HG03558 (cell line): Measurements from ENCODE around the gene XRRA1.
"Not testable (repeated sequence)": the region's sequence is repeated elsewhere in the genome, so short reads cannot be mapped to it uniquely, and the experiment has no call there.

Source experiments
- ATAC-seq: cut with Tn5 transposase; IDR thresholded peaks from one replicate; pipeline ENCODE4 v1.9.1; 2021; ENCODE audit warnings: moderate number of reproducible peaks; ENCODE audit not compliant: unreplicated experiment; ENCODE audit errors: extremely low read depth

XRRA1 gene

GRCh38 chr11:74948898-74949752 is at the start of gene XRRA1, which contains the start of gene SPCS2:
TSS of gene XRRA1 (minus strand) at chr11:74949091. CDS start at chr11:74940878, 8,213 bp downstream.
TSS of gene SPCS2 (plus strand) at chr11:74949266. CDS start at chr11:74949286, 20 bp downstream.
- peak; percentile 80 for ATAC-seq

GRCh38 chr11:74992852-74993251 is 44.0 kb upstream of the XRRA1 start:
- no peak for ATAC-seq

GRCh38 chr11:74990941-74991340 is 42.0 kb upstream of the XRRA1 start:
- ATAC-seq, result no peak

GRCh38 chr11:74990150-74990549 is 41.3 kb upstream of the XRRA1 start:
- not testable (repeated sequence) for ATAC-seq

GRCh38 chr11:74989260-74989638 is 40.4 kb upstream of the XRRA1 start:
- no peak for ATAC-seq

GRCh38 chr11:74988541-74989259 is 39.8 kb upstream of the XRRA1 start, which contains the start of gene NEU3:
TSS of gene NEU3 (plus strand) at chr11:74988933. CDS start at chr11:74989061, 128 bp downstream.
- ATAC-seq, result peak; percentile 46

GRCh38 chr11:74984730-74985129 is 35.8 kb upstream of the XRRA1 start:
- ATAC-seq, result no peak

GRCh38 chr11:74984070-74984469 is 35.2 kb upstream of the XRRA1 start:
- no peak for ATAC-seq

- no peak for ATAC-seq
Observed at GRCh38 chr11:74981888-74982287, 33.0 kb upstream of the XRRA1 start.

- ATAC-seq, result no peak
Observed at GRCh38 chr11:74980634-74981033, 31.7 kb upstream of the XRRA1 start.

GRCh38 chr11:74978041-74978440 is 29.1 kb upstream of the XRRA1 start:
- ATAC-seq, result no peak

GRCh38 chr11:74971424-74971823 is 22.5 kb upstream of the XRRA1 start:
- ATAC-seq, result no peak

GRCh38 chr11:74970852-74971395 is 22.0 kb upstream of the XRRA1 start:
- ATAC-seq, result no peak

GRCh38 chr11:74966651-74967050 is 17.8 kb upstream of the XRRA1 start:
- no peak for ATAC-seq

- not testable (repeated sequence) for ATAC-seq
Observed at GRCh38 chr11:74960128-74960527, 11.2 kb upstream of the XRRA1 start.

- no peak for ATAC-seq
Observed at GRCh38 chr11:74957937-74958629, 9.2 kb upstream of the XRRA1 start.

- no peak for ATAC-seq
Observed at GRCh38 chr11:74956397-74957015, 7.6 kb upstream of the XRRA1 start.

- ATAC-seq, result no peak
Observed at GRCh38 chr11:74954199-74954598, 5.3 kb upstream of the XRRA1 start.

GRCh38 chr11:74953451-74953850 is 4.6 kb upstream of the XRRA1 start:
- ATAC-seq, result no peak

GRCh38 chr11:74952752-74953151 is 3.9 kb upstream of the XRRA1 start:
- ATAC-seq, result no peak
